Dermis microvascular lymphatic vessel endothelial cell (primary cell): ENCODE data around the gene ENOX1. TPM values are rescaled to one million over a fixed set of nuclear protein-coding genes. Genes with fewer than 3 reads are reported as not detected.
"Not testable (repeated sequence)": the region's sequence is repeated elsewhere in the genome, so short reads cannot be mapped to it uniquely, and the experiment has no call there.

ENCODE experiments used
- DNase-seq, 2 donors: peaks; one replicate each; pipeline versions ENCODE4 v3.0.0 to v3.0.0-alpha.2; 2010; ENCODE audit warnings: low read depth in 2 of 2
- total RNA-seq: library from RNA; depleted of rRNA; stranded (reverse); fragments of >200 nt; gene quantifications from 2 replicates; pipeline ENCODE4 v1.2.1, GENCODE V29; 2014

ENOX1 gene
- total RNA-seq, 1 donor from 2014 or later: 1.2 TPM

GRCh38 chr13:43359536-43359935 is 427.2 kb downstream of the ENOX1 start:
- DNase-seq: no peak

GRCh38 chr13:43357564-43357963 is 429.2 kb downstream of the ENOX1 start:
- DNase-seq: no peak

GRCh38 chr13:43356567-43356966 is 430.2 kb downstream of the ENOX1 start:
- no peak for DNase-seq

GRCh38 chr13:43355774-43356173 is 431.0 kb downstream of the ENOX1 start:
- DNase-seq: no peak

GRCh38 chr13:43354153-43354945 is 432.4 kb downstream of the ENOX1 start:
- DNase-seq: no peak

GRCh38 chr13:43353631-43354030 is 433.1 kb downstream of the ENOX1 start:
- DNase-seq: no peak

- not testable (repeated sequence) for DNase-seq
Observed at GRCh38 chr13:43351612-43352011, 435.2 kb downstream of the ENOX1 start.

- DNase-seq: peak; percentile 55 to 89
Observed at GRCh38 chr13:43348397-43348796, 438.4 kb downstream of the ENOX1 start.

- DNase-seq: no peak
Observed at GRCh38 chr13:43347877-43348276, 438.9 kb downstream of the ENOX1 start.

GRCh38 chr13:43346427-43346826 is 440.3 kb downstream of the ENOX1 start:
- DNase-seq: no peak

GRCh38 chr13:43343645-43344044 is 443.1 kb downstream of the ENOX1 start:
- no peak for DNase-seq

- DNase-seq: no peak
Observed at GRCh38 chr13:43339805-43340550, 446.8 kb downstream of the ENOX1 start.

- DNase-seq: no peak
Observed at GRCh38 chr13:43339145-43339804, 447.5 kb downstream of the ENOX1 start.

GRCh38 chr13:43335764-43336163 is 451.0 kb downstream of the ENOX1 start:
- DNase-seq: no peak

GRCh38 chr13:43333176-43333575 is 453.6 kb downstream of the ENOX1 start:
- DNase-seq: no peak

- no peak for DNase-seq
Observed at GRCh38 chr13:43331672-43332071, 455.1 kb downstream of the ENOX1 start.

GRCh38 chr13:43329702-43330101 is 457.1 kb downstream of the ENOX1 start:
- DNase-seq: peak in 1 of 2 donors; percentile 3

GRCh38 chr13:43328907-43329306 is 457.9 kb downstream of the ENOX1 start:
- no peak for DNase-seq

- no peak for DNase-seq
Observed at GRCh38 chr13:43326100-43326499, 460.7 kb downstream of the ENOX1 start.

GRCh38 chr13:43325636-43326035 is 461.1 kb downstream of the ENOX1 start:
- no peak for DNase-seq

GRCh38 chr13:43324129-43324528 is 462.6 kb downstream of the ENOX1 start:
- no peak for DNase-seq
